Muscle of leg (tissue), 11 donors: ENCODE measurements around the gene MBNL3. TPM values are rescaled to one million over a fixed set of nuclear protein-coding genes. Genes with fewer than 3 reads are reported as not detected.

Source experiments
- DNase-seq: peaks from one replicate; pipeline ENCODE4 v3.0.0; 2013
- H3K27ac ChIP-seq: one replicate; pipeline ENCODE4 v1.5.1; 2013; ENCODE audit warnings: mild to moderate bottlenecking, low read length, control low read depth
- H3K27me3 ChIP-seq: one replicate; pipeline ENCODE4 v1.6.1; 2013; ENCODE audit warnings: low read length; ENCODE audit not compliant: control insufficient read depth, insufficient read depth
- H3K36me3 ChIP-seq: one replicate; pipeline ENCODE4 v1.6.1; 2013; ENCODE audit warnings: low read length; ENCODE audit not compliant: control insufficient read depth, insufficient read depth
- H3K4me1 ChIP-seq: one replicate; pipeline ENCODE4 v1.6.1; 2013; ENCODE audit warnings: low read length; ENCODE audit not compliant: control insufficient read depth, insufficient read depth
- H3K4me3 ChIP-seq: one replicate; pipeline ENCODE4 v1.5.1; 2013; ENCODE audit warnings: low read length, control low read depth
- H3K9me3 ChIP-seq: replicated peaks from 2 replicates; pipeline ENCODE4 v1.6.1; 2013; ENCODE audit warnings: low read depth, low read length; ENCODE audit not compliant: control insufficient read depth
- WGBS: methylation state at CpG from one replicate; pipeline ENCODE4 v1.1.5; 2013; ENCODE audit warnings: missing lambda C conversion rate; ENCODE audit not compliant: insufficient coverage; 5-methylcytosine and 5-hydroxymethylcytosine counted together
- polyA plus RNA-seq, 8 donors: library from polyadenylated mRNA; unstranded; fragments of 120-200 nt; gene quantifications; one replicate each; pipeline versions ENCODE4 v1.2.1 to v1.2.3, GENCODE V29; 2013; ENCODE audit warnings: inconsistent platforms in 1 of 8, low replicate concordance in 1 of 8; ENCODE audit not compliant: insufficient read length in 8 of 8, insufficient read depth in 1 of 8
- total RNA-seq: library from RNA; stranded (reverse); fragments of 120-200 nt; gene quantifications from one replicate; pipeline ENCODE4 v1.2.4, GENCODE V29; 2013

Gene MBNL3
- total and polyA plus RNA-seq, 9 donors: 6.8 to 18.4 (median 11.4) TPM

GRCh38 chrX:132389480-132389879, 99.4 kb downstream of the MBNL3 start:
- Histone ChIP-seq H3K9me3 (no peaks in the 10 kb centered on the region), H3K4me3 (no peak overlapping the region), H3K27me3 (peaks cover 12% of the 10 kb centered on the region), H3K27ac (no peak overlapping the region), H3K36me3 (no peaks in the 10 kb centered on the region), H3K4me1 (no peaks in the 10 kb centered on the region)
- no peak for DNase-seq
- 50% methylated on average over 1 of the region's 2 CpGs for WGBS

GRCh38 chrX:132388371-132388770, 100.5 kb downstream of the MBNL3 start:
- H3K9me3 ChIP-seq: no peaks in the 10 kb centered on the region
- no peaks in the 10 kb centered on the region for H3K36me3 ChIP-seq
- no CpG with 5 or more reads among the region's 3 CpGs for WGBS
- H3K27me3 ChIP-seq: peaks cover 12% of the 10 kb centered on the region
- H3K27ac ChIP-seq: no peak overlapping the region
- no peaks in the 10 kb centered on the region for H3K4me1 ChIP-seq
- DNase-seq: no peak
- H3K4me3 ChIP-seq: no peak overlapping the region

GRCh38 chrX:132384301-132384700, 104.5 kb downstream of the MBNL3 start:
- peaks cover 8% of the 10 kb centered on the region for H3K27me3 ChIP-seq
- H3K27ac ChIP-seq: no peak overlapping the region
- WGBS: no CpG with 5 or more reads among the region's 2 CpGs

GRCh38 chrX:132382068-132382467, 106.8 kb downstream of the MBNL3 start:
- Histone ChIP-seq H3K4me1 (no peaks in the 10 kb centered on the region), H3K36me3 (no peaks in the 10 kb centered on the region), H3K4me3 (no peak overlapping the region), H3K27me3 (peaks cover 8% of the 10 kb centered on the region), H3K9me3 (no peaks in the 10 kb centered on the region), H3K27ac (no peak overlapping the region)
- 73% methylated on average over 5 of the region's 7 CpGs for WGBS
- DNase-seq: no peak

More at GRCh38 chrX:132384301-132384700, 104.5 kb downstream of the MBNL3 start:
- no peak for DNase-seq
- no peaks in the 10 kb centered on the region for H3K9me3 ChIP-seq
- no peaks in the 10 kb centered on the region for H3K4me1 ChIP-seq
- H3K36me3 ChIP-seq: no peaks in the 10 kb centered on the region
- no peak overlapping the region for H3K4me3 ChIP-seq

GRCh38 chrX:132378281-132378680, 110.6 kb downstream of the MBNL3 start:
- no peak for DNase-seq
- Histone ChIP-seq H3K27ac (no peak overlapping the region), H3K9me3 (no peaks in the 10 kb centered on the region), H3K4me3 (no peak overlapping the region), H3K4me1 (no peaks in the 10 kb centered on the region), H3K27me3 (peaks cover 2% of the 10 kb centered on the region), H3K36me3 (no peaks in the 10 kb centered on the region)
- WGBS: no CpG with 5 or more reads among the region's 2 CpGs

GRCh38 chrX:132375941-132376340, 112.9 kb downstream of the MBNL3 start:
- no peaks in the 10 kb centered on the region for H3K36me3 ChIP-seq
- DNase-seq: no peak
- peaks cover 4% of the 10 kb centered on the region for H3K27me3 ChIP-seq
- no peaks in the 10 kb centered on the region for H3K9me3 ChIP-seq
- no CpG with 5 or more reads among the region's 2 CpGs for WGBS
- no peak overlapping the region for H3K4me3 ChIP-seq
- no peak overlapping the region for H3K27ac ChIP-seq
- H3K4me1 ChIP-seq: no peaks in the 10 kb centered on the region

- Histone ChIP-seq H3K36me3 (no peaks in the 10 kb centered on the region), H3K9me3 (no peaks in the 10 kb centered on the region), H3K4me3 (no peak overlapping the region), H3K27ac (no peak overlapping the region), H3K27me3 (peaks cover 2% of the 10 kb centered on the region), H3K4me1 (no peaks in the 10 kb centered on the region)
- WGBS: 72% methylated on average over 2 of the region's 3 CpGs
- DNase-seq: no peak
Measured at GRCh38 chrX:132373610-132374009, 115.2 kb downstream of the MBNL3 start.

- no peaks in the 10 kb centered on the region for H3K36me3 ChIP-seq
- H3K9me3 ChIP-seq: no peaks in the 10 kb centered on the region
- peaks cover 2% of the 10 kb centered on the region for H3K27me3 ChIP-seq
- no peak overlapping the region for H3K4me3 ChIP-seq
- no peak overlapping the region for H3K27ac ChIP-seq
- no CpG with 5 or more reads among the region's 2 CpGs for WGBS
- DNase-seq: peak; percentile 60
- no peaks in the 10 kb centered on the region for H3K4me1 ChIP-seq
Measured at GRCh38 chrX:132369617-132370326, 119.1 kb downstream of the MBNL3 start.

- H3K4me3 ChIP-seq: no peak overlapping the region
- no peak overlapping the region for H3K27ac ChIP-seq
- H3K27me3 ChIP-seq: peaks cover 4% of the 10 kb centered on the region
- peak; percentile 46 for DNase-seq
- no peaks in the 10 kb centered on the region for H3K36me3 ChIP-seq
- no peaks in the 10 kb centered on the region for H3K9me3 ChIP-seq
- no peaks in the 10 kb centered on the region for H3K4me1 ChIP-seq
Measured at GRCh38 chrX:132367984-132368383, 120.9 kb downstream of the MBNL3 start.

- Histone ChIP-seq H3K27me3 (peaks cover 7% of the 10 kb centered on the region), H3K36me3 (no peaks in the 10 kb centered on the region), H3K4me1 (no peaks in the 10 kb centered on the region), H3K9me3 (no peaks in the 10 kb centered on the region), H3K4me3 (no peak overlapping the region), H3K27ac (no peak overlapping the region)
- no CpG with 5 or more reads among the region's 1 CpG for WGBS
- DNase-seq: no peak
Measured at GRCh38 chrX:132367314-132367713, 121.5 kb downstream of the MBNL3 start.

- Histone ChIP-seq H3K9me3 (no peaks in the 10 kb centered on the region), H3K4me3 (no peak overlapping the region), H3K27me3 (peaks cover 7% of the 10 kb centered on the region), H3K27ac (no peak overlapping the region), H3K36me3 (no peaks in the 10 kb centered on the region), H3K4me1 (no peaks in the 10 kb centered on the region)
- DNase-seq: no peak
Measured at GRCh38 chrX:132365490-132365889, 123.3 kb downstream of the MBNL3 start.
